Glutamatergic neuron (in vitro differentiated cells): ENCODE results near the gene ITGB5. TPM values are rescaled to one million over a fixed set of nuclear protein-coding genes. Genes with fewer than 3 reads are reported as not detected.
"Not testable (repeated sequence)": the region's sequence is repeated elsewhere in the genome, so short reads cannot be mapped to it uniquely, and the experiment has no call there.

Experiments
- DNase-seq: peaks from one replicate; pipeline ENCODE4 v3.0.0; 2022
- H3K27ac Mint-ChIP-seq: one replicate; pipeline ENCODE4 v1.8.0; 2020; ENCODE audit warnings: mild to moderate bottlenecking, mixed read lengths, inconsistent platforms; ENCODE audit not compliant: unreplicated experiment
- H3K27me3 Mint-ChIP-seq: one replicate; pipeline ENCODE4 v1.8.0; 2020; ENCODE audit warnings: mild to moderate bottlenecking, moderate library complexity, mixed read lengths, inconsistent platforms; ENCODE audit not compliant: unreplicated experiment
- H3K36me3 Mint-ChIP-seq: one replicate; pipeline ENCODE4 v1.8.0; 2020; ENCODE audit warnings: mild to moderate bottlenecking, mixed read lengths, inconsistent platforms; ENCODE audit not compliant: unreplicated experiment
- H3K4me1 Mint-ChIP-seq: one replicate; pipeline ENCODE4 v1.8.0; 2020; ENCODE audit warnings: mild to moderate bottlenecking, low read depth, mixed read lengths, inconsistent platforms; ENCODE audit not compliant: unreplicated experiment
- H3K4me3 Mint-ChIP-seq: one replicate; pipeline ENCODE4 v1.8.0; 2020; ENCODE audit warnings: mild to moderate bottlenecking, mixed read lengths, inconsistent platforms; ENCODE audit not compliant: unreplicated experiment
- H3K9me3 Mint-ChIP-seq: one replicate; pipeline ENCODE4 v1.8.0; 2020; ENCODE audit warnings: mild to moderate bottlenecking, moderate library complexity, mixed read lengths, inconsistent platforms; ENCODE audit not compliant: unreplicated experiment
- CTCF ChIP-seq: fragments of 200-600 bp; sonication (generic); IDR thresholded peaks from one replicate; pipeline ENCODE4 v1.5.0; 2021; ENCODE audit not compliant: partially characterized antibody, unreplicated experiment
- total RNA-seq: library from RNA; stranded (reverse); fragmentation: NEBNext Ultra II Directional; extraction: Animal tissue kit (Norgen Biotek cat#: 25700); gene quantifications from one replicate; pipeline ENCODE4 v1.2.1, GENCODE V29; 2021; ENCODE audit not compliant: unreplicated experiment

Gene ITGB5
- total RNA-seq, 1 donor from 2014 or later = 12.8 TPM

DNA sequence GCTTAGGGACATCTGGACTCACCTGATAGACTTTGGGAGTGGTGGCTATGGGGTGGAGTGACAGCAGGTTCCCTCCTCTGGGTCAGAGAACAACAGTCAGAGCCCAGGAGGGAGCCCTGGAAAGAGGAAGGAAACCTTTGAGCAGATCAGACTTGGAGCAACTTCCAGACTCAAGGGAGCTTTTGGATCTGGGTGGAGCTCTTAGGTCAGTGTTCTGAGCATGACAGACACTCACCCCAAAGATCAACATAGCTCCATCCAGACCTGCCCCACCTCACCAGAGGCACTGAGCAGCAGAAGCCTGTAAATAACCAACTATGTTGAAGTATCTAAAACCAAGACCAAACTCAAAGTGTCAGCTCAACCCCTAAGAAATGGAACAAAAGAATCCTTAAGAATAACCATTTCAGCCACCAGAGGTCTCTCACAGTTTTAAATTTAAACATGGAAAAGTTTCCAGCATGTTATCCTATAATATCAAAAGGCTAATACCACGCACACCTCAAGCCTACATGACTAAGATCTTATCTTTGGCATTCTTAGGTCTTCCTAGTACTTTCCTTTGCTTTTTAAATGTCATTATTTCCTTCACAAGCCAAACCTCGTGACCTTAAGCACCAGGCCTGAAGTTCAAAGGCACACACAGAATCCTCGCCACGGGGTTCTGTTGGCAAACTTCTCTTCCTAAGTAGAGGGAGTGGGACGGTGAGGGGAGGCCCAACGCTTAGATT lies 100.5 kb downstream of the ITGB5 start:
- Mint-ChIP-seq H3K4me1 (peaks cover 3% of the 10 kb centered on the region), H3K27me3 (peaks cover 2% of the 10 kb centered on the region), H3K4me3 (no peak overlapping the region), H3K27ac (no peak overlapping the region), H3K9me3 (no peaks in the 10 kb centered on the region), H3K36me3 (no peaks in the 10 kb centered on the region)
- no peak for TF ChIP-seq CTCF
- no peak for DNase-seq

- no peak for TF ChIP-seq CTCF
- no peak for DNase-seq
- peaks cover 6% of the 10 kb centered on the region for H3K4me1 Mint-ChIP-seq
- no peak overlapping the region for H3K4me3 Mint-ChIP-seq
- no peaks in the 10 kb centered on the region for H3K36me3 Mint-ChIP-seq
- H3K27me3 Mint-ChIP-seq = peaks cover 3% of the 10 kb centered on the region
- no peaks in the 10 kb centered on the region for H3K9me3 Mint-ChIP-seq
- no peak overlapping the region for H3K27ac Mint-ChIP-seq
Observed at GRCh38 chr3:124785973-124786372, 101.2 kb downstream of the ITGB5 start.

DNA sequence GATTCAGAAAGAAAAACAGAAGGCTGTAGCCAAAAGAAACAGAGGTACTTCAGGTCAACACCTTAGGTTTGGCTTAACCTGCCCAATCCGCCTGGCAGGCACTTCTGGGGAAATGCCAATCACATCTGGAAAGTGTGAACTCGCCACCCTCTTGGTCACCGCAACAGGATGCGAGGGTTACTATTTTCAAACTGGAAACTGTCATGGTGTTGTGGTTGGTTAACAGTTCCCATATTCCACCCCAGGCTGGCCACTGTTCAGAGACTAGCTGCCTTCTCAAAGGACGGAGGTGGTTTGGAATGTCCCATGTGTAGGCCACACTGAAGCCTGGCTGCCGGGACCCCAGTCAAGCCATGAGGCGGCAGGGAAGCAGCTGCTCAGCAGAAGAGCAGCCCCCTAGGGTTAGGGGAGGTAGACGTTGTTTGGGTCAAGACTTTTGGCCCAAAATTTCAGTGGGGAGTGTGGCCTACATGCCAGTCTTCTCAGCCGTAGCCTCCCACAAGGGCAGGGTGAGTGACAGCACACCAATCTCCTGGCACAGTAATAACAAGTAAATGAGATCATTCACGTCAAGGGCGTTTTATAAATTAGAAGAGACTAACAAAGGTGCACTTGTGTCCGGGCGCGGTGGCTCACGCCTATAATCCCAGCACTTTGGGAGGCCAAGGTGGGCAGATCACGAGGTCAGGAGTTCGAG lies 102.3 kb downstream of the ITGB5 start:
- Mint-ChIP-seq H3K9me3 (no peaks in the 10 kb centered on the region), H3K4me1 (peaks cover 13% of the 10 kb centered on the region), H3K27me3 (peaks cover 3% of the 10 kb centered on the region), H3K36me3 (no peaks in the 10 kb centered on the region), H3K4me3 (no peak overlapping the region), H3K27ac (peak overlapping the region; percentile 43)
- TF ChIP-seq CTCF = no peak
- DNase-seq = no peak

DNA sequence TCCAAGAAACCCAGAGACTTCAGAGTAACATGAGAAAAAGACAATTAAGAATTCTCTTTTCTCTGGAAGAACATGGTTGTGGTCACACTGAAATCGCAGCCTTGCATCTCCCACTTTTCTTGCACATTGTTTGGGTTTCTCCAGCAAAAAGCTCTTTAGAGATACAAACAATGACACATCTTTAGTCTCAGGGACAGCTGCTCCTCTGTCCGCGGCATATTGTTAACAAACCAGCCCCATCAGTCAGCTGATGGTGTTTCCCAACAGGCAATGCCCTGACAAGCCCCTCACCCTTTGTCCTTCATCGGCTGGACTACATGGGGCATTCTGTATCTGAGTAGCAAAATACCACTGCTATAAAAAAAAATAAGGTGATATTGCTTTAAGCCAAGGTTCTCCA lies 103.5 kb downstream of the ITGB5 start:
- peaks cover 13% of the 10 kb centered on the region for H3K4me1 Mint-ChIP-seq
- H3K27me3 Mint-ChIP-seq = peaks cover 7% of the 10 kb centered on the region
- H3K9me3 Mint-ChIP-seq = no peaks in the 10 kb centered on the region
- no peak for DNase-seq
- H3K27ac Mint-ChIP-seq = no peak overlapping the region
- H3K4me3 Mint-ChIP-seq = no peak overlapping the region
- no peaks in the 10 kb centered on the region for H3K36me3 Mint-ChIP-seq
- no peak for TF ChIP-seq CTCF

DNA sequence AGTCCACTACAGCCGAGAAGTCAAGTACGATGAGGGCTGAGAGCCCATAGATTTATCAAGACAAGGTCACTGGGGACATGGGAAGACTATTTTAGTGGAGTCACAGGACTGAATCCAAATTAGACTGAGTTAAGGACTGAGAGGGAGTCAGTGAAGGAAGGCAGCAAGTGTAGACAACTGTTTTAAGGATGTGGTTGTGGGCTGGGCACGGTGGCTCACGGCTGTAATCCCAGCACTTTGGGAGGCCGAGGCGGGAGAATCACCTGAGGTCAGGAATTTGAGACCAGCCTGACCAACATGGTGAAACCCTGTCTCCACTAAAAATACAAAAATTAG lies 104.8 kb downstream of the ITGB5 start:
- H3K4me3 Mint-ChIP-seq, H3K9me3 Mint-ChIP-seq, H3K27ac Mint-ChIP-seq, H3K27me3 Mint-ChIP-seq, DNase-seq, H3K36me3 Mint-ChIP-seq: not testable (repeated sequence)
- H3K4me1 Mint-ChIP-seq = peaks cover 13% of the 10 kb centered on the region
